Glutamatergic neuron (in vitro differentiated cells): ENCODE data around the gene CCDC69. TPM values are rescaled to one million over a fixed set of nuclear protein-coding genes. Genes with fewer than 3 reads are reported as not detected.

Source experiments
- DNase-seq: peaks from one replicate; pipeline ENCODE4 v3.0.0; 2022
- H3K27ac Mint-ChIP-seq: one replicate; pipeline ENCODE4 v1.8.0; 2020; ENCODE audit warnings: mild to moderate bottlenecking, mixed read lengths, inconsistent platforms; ENCODE audit not compliant: unreplicated experiment
- H3K27me3 Mint-ChIP-seq: one replicate; pipeline ENCODE4 v1.8.0; 2020; ENCODE audit warnings: mild to moderate bottlenecking, moderate library complexity, mixed read lengths, inconsistent platforms; ENCODE audit not compliant: unreplicated experiment
- H3K36me3 Mint-ChIP-seq: one replicate; pipeline ENCODE4 v1.8.0; 2020; ENCODE audit warnings: mild to moderate bottlenecking, mixed read lengths, inconsistent platforms; ENCODE audit not compliant: unreplicated experiment
- H3K4me1 Mint-ChIP-seq: one replicate; pipeline ENCODE4 v1.8.0; 2020; ENCODE audit warnings: mild to moderate bottlenecking, low read depth, mixed read lengths, inconsistent platforms; ENCODE audit not compliant: unreplicated experiment
- H3K4me3 Mint-ChIP-seq: one replicate; pipeline ENCODE4 v1.8.0; 2020; ENCODE audit warnings: mild to moderate bottlenecking, mixed read lengths, inconsistent platforms; ENCODE audit not compliant: unreplicated experiment
- H3K9me3 Mint-ChIP-seq: one replicate; pipeline ENCODE4 v1.8.0; 2020; ENCODE audit warnings: mild to moderate bottlenecking, moderate library complexity, mixed read lengths, inconsistent platforms; ENCODE audit not compliant: unreplicated experiment
- long read RNA-seq: library from polyadenylated mRNA; unstranded; transcript quantifications from one replicate; pipeline ENCODE4 v2.0.0, GENCODE V29; 2020; ENCODE audit not compliant: unreplicated experiment
- total RNA-seq: library from RNA; stranded (reverse); fragmentation: NEBNext Ultra II Directional; extraction: Animal tissue kit (Norgen Biotek cat#: 25700); gene quantifications from one replicate; pipeline ENCODE4 v1.2.1, GENCODE V29; 2021; ENCODE audit not compliant: unreplicated experiment
- TF ChIP-seq, protein P1 (sequence below): fragments of 200-600 bp; sonication (generic); IDR thresholded peaks from one replicate; pipeline ENCODE4 v1.5.0; 2021; ENCODE audit not compliant: partially characterized antibody, unreplicated experiment

CCDC69 gene
- 2.0 TPM for total RNA-seq
- long read RNA-seq, partial matches to known transcripts, result 0 of 1 reads
- long read RNA-seq, other reads (novel, unspliced or antisense), result 0 of 1 reads

DNA sequence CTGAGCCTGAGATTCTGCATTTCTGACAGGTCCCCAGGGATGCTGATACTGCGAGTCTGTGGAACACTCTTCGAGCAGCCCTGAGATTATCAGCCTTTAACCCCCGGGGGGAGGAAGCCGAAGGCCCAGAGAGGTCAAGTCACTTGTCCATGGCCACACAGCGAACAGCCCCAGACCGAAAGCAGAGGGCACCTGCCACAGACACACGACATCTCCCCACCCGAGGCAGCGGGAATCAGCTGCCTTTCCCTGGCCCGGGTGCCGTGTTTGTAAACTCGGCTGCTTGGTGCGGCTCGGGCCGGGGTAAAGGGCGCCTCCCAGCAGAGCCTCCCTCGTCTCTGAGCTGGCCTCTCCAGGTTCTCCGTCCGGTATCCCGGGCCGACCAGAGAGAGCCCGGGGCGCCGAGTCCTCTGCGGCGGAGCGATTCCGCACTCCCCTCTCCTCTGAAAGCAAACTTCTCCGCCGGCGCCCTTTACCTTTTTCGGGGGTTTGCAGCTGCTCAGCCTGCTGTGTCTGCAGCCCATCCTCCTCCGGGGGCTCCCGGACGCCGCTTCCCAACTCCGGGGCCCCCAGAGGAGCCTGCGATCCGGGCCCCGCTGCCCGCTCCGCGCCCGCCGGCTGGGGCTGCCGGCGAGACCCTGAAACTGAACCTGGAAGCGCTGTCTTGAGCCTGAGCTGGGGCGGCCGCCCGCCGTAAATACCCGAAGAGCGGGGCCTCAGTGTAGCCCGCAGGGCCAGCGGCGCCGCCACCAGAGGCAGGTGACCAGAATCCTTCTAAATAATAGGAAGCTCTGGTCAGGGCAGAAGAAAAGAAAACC is at the start of gene CCDC69:
TSS of gene CCDC69 (minus strand) at position 646 of the 818 bp plus-strand sequence. CDS start at position 524, 122 bp downstream.
- Mint-ChIP-seq H3K4me3 (peak within 1 kb of the TSS; percentile 73), H3K36me3 (no peaks in the 10 kb centered on the region), H3K27me3 (no peaks in the 10 kb centered on the region), H3K27ac (no peak within 1 kb of the TSS), H3K4me1 (no peaks in the 10 kb centered on the region), H3K9me3 (no peaks in the 10 kb centered on the region)
- peak; percentile 84 for DNase-seq
- TF ChIP-seq, protein P1, sequence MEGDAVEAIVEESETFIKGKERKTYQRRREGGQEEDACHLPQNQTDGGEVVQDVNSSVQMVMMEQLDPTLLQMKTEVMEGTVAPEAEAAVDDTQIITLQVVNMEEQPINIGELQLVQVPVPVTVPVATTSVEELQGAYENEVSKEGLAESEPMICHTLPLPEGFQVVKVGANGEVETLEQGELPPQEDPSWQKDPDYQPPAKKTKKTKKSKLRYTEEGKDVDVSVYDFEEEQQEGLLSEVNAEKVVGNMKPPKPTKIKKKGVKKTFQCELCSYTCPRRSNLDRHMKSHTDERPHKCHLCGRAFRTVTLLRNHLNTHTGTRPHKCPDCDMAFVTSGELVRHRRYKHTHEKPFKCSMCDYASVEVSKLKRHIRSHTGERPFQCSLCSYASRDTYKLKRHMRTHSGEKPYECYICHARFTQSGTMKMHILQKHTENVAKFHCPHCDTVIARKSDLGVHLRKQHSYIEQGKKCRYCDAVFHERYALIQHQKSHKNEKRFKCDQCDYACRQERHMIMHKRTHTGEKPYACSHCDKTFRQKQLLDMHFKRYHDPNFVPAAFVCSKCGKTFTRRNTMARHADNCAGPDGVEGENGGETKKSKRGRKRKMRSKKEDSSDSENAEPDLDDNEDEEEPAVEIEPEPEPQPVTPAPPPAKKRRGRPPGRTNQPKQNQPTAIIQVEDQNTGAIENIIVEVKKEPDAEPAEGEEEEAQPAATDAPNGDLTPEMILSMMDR, result no peak

DNA sequence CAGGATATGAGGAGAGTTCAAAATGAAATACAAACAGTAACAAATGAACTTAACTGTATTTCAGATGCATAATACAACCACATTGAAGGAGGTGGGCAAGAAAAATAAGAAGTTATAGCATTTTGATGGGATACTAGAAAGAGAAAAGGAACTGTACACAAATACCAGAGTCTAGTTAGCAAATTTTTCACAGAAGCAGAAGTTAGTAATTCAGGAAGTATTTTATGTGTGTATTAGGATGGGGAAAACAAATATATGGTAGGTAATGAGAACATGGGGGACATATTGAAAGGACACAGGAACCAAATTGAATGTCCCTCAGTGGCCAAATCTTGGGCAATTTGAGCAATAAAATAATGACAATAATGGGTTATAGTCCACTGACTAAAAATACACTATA is 47.4 kb upstream of the CCDC69 start:
- Mint-ChIP-seq H3K4me3 (no peak overlapping the region), H3K27ac (no peak overlapping the region), H3K9me3 (no peaks in the 10 kb centered on the region), H3K27me3 (no peaks in the 10 kb centered on the region), H3K4me1 (no peaks in the 10 kb centered on the region), H3K36me3 (no peaks in the 10 kb centered on the region)
- TF ChIP-seq, protein P1, result no peak
- DNase-seq, result no peak

DNA sequence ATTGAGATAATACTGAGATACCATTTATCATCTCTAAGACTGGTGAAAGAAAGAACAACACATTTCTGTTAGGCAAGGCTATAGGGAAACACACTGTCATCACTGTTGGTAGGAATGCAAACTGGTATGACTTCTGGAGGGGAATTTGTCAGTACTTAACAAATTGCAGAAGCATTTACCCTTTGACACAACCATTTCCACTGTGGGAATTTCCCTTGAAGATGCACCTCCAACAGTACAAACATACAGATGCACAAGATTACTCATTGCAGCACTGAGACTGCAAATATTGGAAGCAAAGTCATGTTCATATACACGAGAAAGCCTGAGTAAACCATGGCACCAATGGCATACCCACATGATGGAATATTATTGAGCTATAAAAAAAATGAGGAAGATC is 46.7 kb upstream of the CCDC69 start:
- TF ChIP-seq, protein P1, result no peak
- no peaks in the 10 kb centered on the region for H3K36me3 Mint-ChIP-seq
- H3K9me3 Mint-ChIP-seq, result no peaks in the 10 kb centered on the region
- no peak overlapping the region for H3K4me3 Mint-ChIP-seq
- no peak for DNase-seq
- H3K27me3 Mint-ChIP-seq, result no peaks in the 10 kb centered on the region
- H3K27ac Mint-ChIP-seq, result no peak overlapping the region
- no peaks in the 10 kb centered on the region for H3K4me1 Mint-ChIP-seq

- no peaks in the 10 kb centered on the region for H3K4me1 Mint-ChIP-seq
- no peak overlapping the region for H3K27ac Mint-ChIP-seq
- H3K4me3 Mint-ChIP-seq, result no peak overlapping the region
- peaks cover 2% of the 10 kb centered on the region for H3K27me3 Mint-ChIP-seq
- DNase-seq, result no peak
- H3K9me3 Mint-ChIP-seq, result no peaks in the 10 kb centered on the region
- TF ChIP-seq, protein P1, result no peak
- no peaks in the 10 kb centered on the region for H3K36me3 Mint-ChIP-seq
Observed at GRCh38 chr5:151267491-151268260, 43.8 kb upstream of the CCDC69 start.

DNA sequence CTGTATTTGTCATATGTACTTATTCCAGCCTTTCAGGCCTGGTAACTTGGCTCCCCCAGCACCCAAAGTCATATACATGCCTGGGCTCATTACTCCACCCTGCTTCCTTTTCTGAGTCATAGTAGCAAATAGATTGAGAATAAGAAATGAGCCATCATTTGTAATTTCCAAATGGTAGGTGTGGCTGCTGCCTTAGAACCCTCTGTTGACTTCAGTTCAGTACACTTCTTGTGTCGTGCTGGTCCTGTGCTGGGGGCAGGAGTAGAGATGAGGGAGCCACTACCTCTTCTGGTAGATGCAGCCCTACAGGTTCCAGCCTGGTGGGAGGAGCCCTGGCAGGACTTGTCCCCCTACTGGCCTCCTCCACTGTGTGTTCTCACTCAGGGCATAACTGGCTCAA is 40.2 kb upstream of the CCDC69 start:
- no peak overlapping the region for H3K4me3 Mint-ChIP-seq
- no peaks in the 10 kb centered on the region for H3K4me1 Mint-ChIP-seq
- DNase-seq, result no peak
- H3K36me3 Mint-ChIP-seq, result no peaks in the 10 kb centered on the region
- peaks cover 2% of the 10 kb centered on the region for H3K27me3 Mint-ChIP-seq
- no peaks in the 10 kb centered on the region for H3K9me3 Mint-ChIP-seq
- TF ChIP-seq, protein P1, result no peak
- no peak overlapping the region for H3K27ac Mint-ChIP-seq
